Measurements from ENCODE around the gene APPBP2. TPM values are rescaled to one million over a fixed set of nuclear protein-coding genes. Genes with fewer than 3 reads are reported as not detected.

APPBP2 gene
- total RNA-seq, 1 experiment from 2014 or later, result 44.9 TPM

DNA sequence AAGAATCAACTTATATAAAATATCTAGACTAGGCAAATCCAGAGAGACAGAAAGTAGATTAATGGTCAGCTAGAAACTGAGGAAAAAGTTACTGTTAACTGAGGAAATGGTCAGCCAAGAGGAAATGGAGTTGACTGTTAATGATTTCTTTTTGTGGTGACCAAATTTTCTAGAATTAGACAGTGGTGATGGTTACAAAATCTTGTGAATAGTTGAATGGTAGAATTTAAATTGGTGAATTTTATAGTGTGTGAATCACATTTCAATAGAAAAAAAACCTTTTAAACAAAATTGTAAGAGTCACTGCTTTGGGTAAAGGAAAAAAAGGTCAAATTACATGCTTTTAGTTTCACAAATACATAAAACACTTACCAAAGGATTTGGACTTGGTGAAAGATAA is 30.0 kb downstream of the APPBP2 start:
- Histone ChIP-seq H3K27ac (ENCODE audit: low read depth, low read length, poor library complexity, severe bottlenecking) (no peak overlapping the region), H3K9me3 (ENCODE audit: low read depth, low read length, poor library complexity, severe bottlenecking) (peaks cover 14% of the 10 kb centered on the region), H3K36me3 (ENCODE audit: insufficient read depth, low read length, poor library complexity, severe bottlenecking) (peaks cover 34% of the 10 kb centered on the region), H3K27me3 (replicated peaks; ENCODE audit: insufficient read depth, low read depth, low read length, poor library complexity) (no peaks in the 10 kb centered on the region), H3K4me3 (ENCODE audit: low read depth, low read length, poor library complexity, severe bottlenecking) (no peak overlapping the region), H3K4me1 (ENCODE audit: insufficient read depth, low read length, poor library complexity, severe bottlenecking) (no peaks in the 10 kb centered on the region)
- no TSS peak for BruUV-seq (replicated peaks)
- DNase-seq (ENCODE audit: low spot score), result no peak
- POLR2A ChIA-PET (ENCODE audit: low non-redundant PET), result no interaction called here
- TF ChIP-seq, protein P1, sequence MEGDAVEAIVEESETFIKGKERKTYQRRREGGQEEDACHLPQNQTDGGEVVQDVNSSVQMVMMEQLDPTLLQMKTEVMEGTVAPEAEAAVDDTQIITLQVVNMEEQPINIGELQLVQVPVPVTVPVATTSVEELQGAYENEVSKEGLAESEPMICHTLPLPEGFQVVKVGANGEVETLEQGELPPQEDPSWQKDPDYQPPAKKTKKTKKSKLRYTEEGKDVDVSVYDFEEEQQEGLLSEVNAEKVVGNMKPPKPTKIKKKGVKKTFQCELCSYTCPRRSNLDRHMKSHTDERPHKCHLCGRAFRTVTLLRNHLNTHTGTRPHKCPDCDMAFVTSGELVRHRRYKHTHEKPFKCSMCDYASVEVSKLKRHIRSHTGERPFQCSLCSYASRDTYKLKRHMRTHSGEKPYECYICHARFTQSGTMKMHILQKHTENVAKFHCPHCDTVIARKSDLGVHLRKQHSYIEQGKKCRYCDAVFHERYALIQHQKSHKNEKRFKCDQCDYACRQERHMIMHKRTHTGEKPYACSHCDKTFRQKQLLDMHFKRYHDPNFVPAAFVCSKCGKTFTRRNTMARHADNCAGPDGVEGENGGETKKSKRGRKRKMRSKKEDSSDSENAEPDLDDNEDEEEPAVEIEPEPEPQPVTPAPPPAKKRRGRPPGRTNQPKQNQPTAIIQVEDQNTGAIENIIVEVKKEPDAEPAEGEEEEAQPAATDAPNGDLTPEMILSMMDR (conservative IDR thresholded peaks at IDR 0.05; ENCODE audit: low read depth, low read length), result no peak
- no peak for TF ChIP-seq EZH2 (IDR thresholded peaks at IDR 0.05; ENCODE audit: borderline replicate concordance, low read depth, low read length, poor library complexity, severe bottlenecking)
- CTCF ChIA-PET, result no interaction called here
- intact Hi-C loops (cut with micrococcal nuclease; ENCODE audit: unreplicated experiment), result no loop called here

DNA sequence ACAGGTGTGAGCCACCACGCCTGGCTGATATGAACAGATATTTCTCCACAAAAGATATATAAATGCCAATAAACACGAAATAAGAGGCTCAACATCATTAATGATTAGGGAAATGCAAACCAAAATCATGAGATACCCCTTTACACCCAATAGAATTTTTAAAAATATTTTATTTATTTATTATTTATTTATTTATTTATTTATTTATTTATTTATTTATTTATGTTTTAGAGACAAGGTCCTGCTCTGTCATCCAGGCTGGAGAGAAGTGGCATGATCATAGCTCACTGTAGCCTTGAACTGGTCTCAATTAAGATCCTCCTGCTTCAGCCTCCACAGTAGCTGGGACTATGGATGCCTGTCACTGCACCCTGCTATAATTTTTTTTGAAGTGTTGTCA is 30.8 kb downstream of the APPBP2 start:
- no TSS peak for BruUV-seq (replicated peaks)
- ChIA-PET POLR2A (ENCODE audit: low non-redundant PET) (no interaction called here), CTCF (no interaction called here)
- H3K4me3 ChIP-seq (ENCODE audit: low read depth, low read length, poor library complexity, severe bottlenecking), result no peak overlapping the region
- no peaks in the 10 kb centered on the region for H3K27me3 ChIP-seq (replicated peaks; ENCODE audit: insufficient read depth, low read depth, low read length, poor library complexity)
- no peak for DNase-seq (ENCODE audit: low spot score)
- H3K4me1 ChIP-seq (ENCODE audit: insufficient read depth, low read length, poor library complexity, severe bottlenecking), result no peaks in the 10 kb centered on the region
- intact Hi-C loops (cut with micrococcal nuclease; ENCODE audit: unreplicated experiment), result no loop called here
- TF ChIP-seq, protein P1 (conservative IDR thresholded peaks at IDR 0.05; ENCODE audit: low read depth, low read length), result no peak
- TF ChIP-seq EZH2 (IDR thresholded peaks at IDR 0.05; ENCODE audit: borderline replicate concordance, low read depth, low read length, poor library complexity, severe bottlenecking), result no peak
- peaks cover 17% of the 10 kb centered on the region for H3K9me3 ChIP-seq (ENCODE audit: low read depth, low read length, poor library complexity, severe bottlenecking)
- peaks cover 34% of the 10 kb centered on the region for H3K36me3 ChIP-seq (ENCODE audit: insufficient read depth, low read length, poor library complexity, severe bottlenecking)
- no peak overlapping the region for H3K27ac ChIP-seq (ENCODE audit: low read depth, low read length, poor library complexity, severe bottlenecking)

DNA sequence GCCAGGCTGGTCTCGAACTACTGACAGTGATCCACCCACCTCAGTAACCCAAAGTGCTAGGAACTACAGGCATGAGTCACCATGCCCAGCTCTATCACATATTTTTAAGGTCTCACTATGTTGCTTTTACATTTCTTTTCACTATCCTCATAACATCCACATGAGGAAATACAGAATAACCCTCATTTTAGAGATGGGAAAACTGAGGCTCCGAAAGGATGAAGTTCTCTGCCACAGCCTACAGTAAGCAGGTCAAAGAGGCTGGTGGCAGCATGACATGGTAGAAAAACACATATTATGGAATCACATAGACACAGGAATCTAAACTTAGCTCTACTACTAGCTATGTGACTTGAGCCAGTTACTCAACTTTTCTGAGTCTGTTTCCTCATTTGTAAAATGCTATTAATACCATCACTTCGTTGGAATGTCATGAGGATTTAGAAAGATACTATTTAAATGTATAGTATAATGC is 32.2 kb downstream of the APPBP2 start:
- intact Hi-C loops (cut with micrococcal nuclease; ENCODE audit: unreplicated experiment), result no loop called here
- DNase-seq (ENCODE audit: low spot score), result no peak
- no peaks in the 10 kb centered on the region for H3K4me1 ChIP-seq (ENCODE audit: insufficient read depth, low read length, poor library complexity, severe bottlenecking)
- POLR2A ChIA-PET (ENCODE audit: low non-redundant PET), result no interaction called here
- TF ChIP-seq, protein P1 (conservative IDR thresholded peaks at IDR 0.05; ENCODE audit: low read depth, low read length), result no peak
- no peak for TF ChIP-seq EZH2 (IDR thresholded peaks at IDR 0.05; ENCODE audit: borderline replicate concordance, low read depth, low read length, poor library complexity, severe bottlenecking)
- CTCF ChIA-PET, result no interaction called here
- BruUV-seq (replicated peaks), result no TSS peak
- H3K36me3 ChIP-seq (ENCODE audit: insufficient read depth, low read length, poor library complexity, severe bottlenecking), result peaks cover 34% of the 10 kb centered on the region
- no peaks in the 10 kb centered on the region for H3K27me3 ChIP-seq (replicated peaks; ENCODE audit: insufficient read depth, low read depth, low read length, poor library complexity)
- H3K4me3 ChIP-seq (ENCODE audit: low read depth, low read length, poor library complexity, severe bottlenecking), result no peak overlapping the region
- peaks cover 19% of the 10 kb centered on the region for H3K9me3 ChIP-seq (ENCODE audit: low read depth, low read length, poor library complexity, severe bottlenecking)
- no peak overlapping the region for H3K27ac ChIP-seq (ENCODE audit: low read depth, low read length, poor library complexity, severe bottlenecking)
